ENCODE results near the gene GOLGA5. TPM values are rescaled to one million over a fixed set of nuclear protein-coding genes. Genes with fewer than 3 reads are reported as not detected.
"Not testable (repeated sequence)": the region's sequence is repeated elsewhere in the genome, so short reads cannot be mapped to it uniquely, and the experiment has no call there.

The GOLGA5 gene
- total and polyA plus RNA-seq, 8 donors = 17.4 to 59.9 (median 33.1) TPM

DNA sequence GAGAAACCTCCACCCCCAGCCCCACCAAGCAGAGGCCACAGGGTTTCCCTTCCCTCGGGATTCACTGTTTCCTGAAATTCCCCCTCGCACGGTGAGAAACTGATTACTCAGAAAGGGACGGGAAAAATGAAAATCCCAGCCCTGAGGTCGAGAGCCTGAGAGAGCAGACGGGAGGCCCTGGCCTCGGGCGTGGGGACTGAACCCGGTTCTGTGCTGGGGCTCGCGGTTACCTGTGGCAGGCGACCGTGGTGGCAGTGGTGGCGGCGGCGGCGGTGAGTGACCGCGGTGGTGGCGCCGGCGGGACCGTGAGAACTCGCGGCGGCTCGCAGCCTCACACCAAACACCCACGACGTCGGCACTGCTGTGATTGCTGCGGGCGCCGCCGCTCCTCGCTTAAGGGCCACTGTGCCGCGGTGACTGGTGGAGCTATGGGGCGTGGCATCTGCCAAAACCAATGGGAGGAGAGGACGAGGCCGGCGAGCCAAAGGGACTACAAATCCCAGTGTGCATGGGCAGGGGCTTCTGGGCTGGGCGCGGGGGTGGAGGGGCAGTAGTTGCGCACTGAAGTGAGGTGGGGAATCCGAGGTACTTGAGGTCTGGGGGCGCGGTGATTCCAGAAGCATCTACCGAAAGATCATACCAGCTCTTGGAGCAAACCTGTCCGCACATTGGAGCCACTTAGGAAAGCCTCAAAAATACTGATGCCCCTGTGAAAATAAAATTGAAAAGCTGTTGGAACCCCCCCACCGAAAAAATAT is 45.7 kb upstream of the GOLGA5 start, which contains the start of gene LGMN:
LGMN (minus strand) TSS at position 369 of the 758 bp plus-strand sequence. CDS start 15,841 bp downstream, outside the sequence.
- peak; percentile 97 to 98 for DNase-seq
- peak within 1 kb of the TSS; percentile 80 to 91 (median 88) for H3K27ac ChIP-seq
- H3K27me3 ChIP-seq = peaks cover 0 to 8% (median 0%) of the 10 kb centered on the region in 3 donors
- H3K4me3 ChIP-seq = peak within 1 kb of the TSS; percentile 63 to 87 (median 65)
- no peaks in the 10 kb centered on the region for H3K9me3 ChIP-seq
- TF ChIP-seq POLR2A (IDR thresholded peaks at IDR 0.05) = peak in 2 of 4 donors; percentile 80 to 92
- TF ChIP-seq CTCF (IDR thresholded peaks at IDR 0.05) = no peak
- peak; percentile 99 to 100 (median 99) for TF ChIP-seq POLR2AphosphoS5 (IDR thresholded peaks at IDR 0.05)
- intact Hi-C loops (cut with DNase I; ENCODE audit: low total_unique reads) = no loop called here
- peaks cover 0 to under 1% (median 0%) of the 10 kb centered on the region in 4 donors for H3K36me3 ChIP-seq
- H3K4me1 ChIP-seq = peaks cover 6 to 37% (median 23%) of the 10 kb centered on the region in 4 donors
- WGBS, 5 donors = 1 to 2% (median 1%) methylated on average over 29 to 50 of the region's 50 CpGs

GRCh38 chr14:92750222-92750728 is 43.8 kb upstream of the GOLGA5 start:
- peaks cover 6 to 37% (median 23%) of the 10 kb centered on the region in 4 donors for H3K4me1 ChIP-seq
- H3K9me3 ChIP-seq; DNase-seq; H3K27me3 ChIP-seq; intact Hi-C loops (cut with DNase I; ENCODE audit: low total_unique reads); H3K27ac ChIP-seq; H3K36me3 ChIP-seq: not testable (repeated sequence)
- peak overlapping the region in 1 of 4 donors; percentile 6 for H3K4me3 ChIP-seq
- WGBS, 5 donors = 76 to 81% (median 80%) methylated on average over 10 of the region's 10 CpGs

DNA sequence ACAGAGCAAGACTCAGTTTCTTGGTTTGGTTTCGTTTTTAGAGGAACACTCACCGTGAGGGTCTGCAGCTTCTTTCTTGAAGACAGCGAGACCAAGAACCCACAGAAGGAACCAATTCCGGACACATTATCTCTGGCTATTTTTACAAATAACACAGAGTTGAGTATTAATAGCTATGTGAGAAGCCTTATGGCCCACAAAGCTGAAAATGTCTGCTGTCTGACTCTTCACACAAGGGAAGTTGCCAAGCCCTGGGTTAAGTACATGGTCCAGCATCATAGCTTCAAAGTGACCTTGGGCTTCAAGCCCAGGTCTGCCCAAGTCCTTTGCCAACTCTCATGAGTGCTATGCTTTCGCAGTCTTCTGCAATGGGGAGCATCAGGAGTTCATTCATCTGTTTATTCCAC is 43.1 kb upstream of the GOLGA5 start:
- Histone ChIP-seq H3K36me3 (no peaks in the 10 kb centered on the region), H3K4me1 (peaks cover 6 to 29% (median 19%) of the 10 kb centered on the region in 4 donors), H3K27me3 (peaks cover 0 to 8% (median 0%) of the 10 kb centered on the region in 3 donors), H3K9me3 (no peaks in the 10 kb centered on the region), H3K4me3 (peak overlapping the region in 1 of 4 donors; percentile 6), H3K27ac (no peak overlapping the region)
- no peak for DNase-seq
- TF ChIP-seq EP300 (IDR thresholded peaks at IDR 0.05) = no peak
- TF ChIP-seq CTCF (IDR thresholded peaks at IDR 0.05) = no peak
- TF ChIP-seq POLR2A (IDR thresholded peaks at IDR 0.05) = no peak
- TF ChIP-seq POLR2AphosphoS5 (IDR thresholded peaks at IDR 0.05) = no peak
- WGBS, 5 donors = 58 to 82% (median 76%) methylated on average over 5 of the region's 5 CpGs
- intact Hi-C loops (cut with DNase I; ENCODE audit: low total_unique reads) = no loop called here

DNA sequence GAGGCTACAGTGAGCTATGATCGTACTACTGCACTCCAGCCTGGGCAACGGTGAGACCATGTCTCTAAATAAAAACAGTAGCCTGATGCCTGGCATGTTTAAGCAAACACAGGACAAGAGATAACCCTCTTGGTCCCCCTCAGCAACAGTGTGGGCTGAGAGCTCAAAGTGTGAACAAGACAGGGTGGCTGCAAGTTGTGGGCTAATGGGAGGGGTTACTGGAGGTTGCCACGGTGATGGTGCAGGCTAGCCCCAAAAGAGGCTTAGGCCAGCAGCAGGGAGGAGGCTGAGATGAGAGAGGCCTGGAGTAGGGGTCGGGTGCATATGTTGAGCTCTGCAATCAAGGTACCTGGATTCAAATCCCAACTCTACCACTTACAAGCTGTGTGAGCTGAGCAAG is 42.3 kb upstream of the GOLGA5 start:
- TF ChIP-seq CTCF (IDR thresholded peaks at IDR 0.05) (no peak), EP300 (IDR thresholded peaks at IDR 0.05) (no peak), POLR2A (IDR thresholded peaks at IDR 0.05) (no peak), POLR2AphosphoS5 (IDR thresholded peaks at IDR 0.05) (no peak)
- Histone ChIP-seq H3K27me3 (peaks cover 0 to 8% (median 0%) of the 10 kb centered on the region in 3 donors), H3K9me3 (no peaks in the 10 kb centered on the region), H3K4me1 (peaks cover 6 to 21% (median 12%) of the 10 kb centered on the region in 4 donors), H3K36me3 (no peaks in the 10 kb centered on the region), H3K4me3 (no peak overlapping the region), H3K27ac (no peak overlapping the region)
- intact Hi-C loops (cut with DNase I; ENCODE audit: low total_unique reads) = no loop called here
- DNase-seq = no peak
- WGBS, 5 donors = 49 to 66% (median 64%) methylated on average over 4 of the region's 4 CpGs
